Neural crest cell (in vitro differentiated cells): ENCODE measurements around the gene FGD4. TPM values are rescaled to one million over a fixed set of nuclear protein-coding genes. Genes with fewer than 3 reads are reported as not detected.
A peak's percentile ranks its signal among the peaks of the same experiment; 100 is the strongest.

Source experiments
- DNase-seq: peaks from one replicate; pipeline ENCODE4 v3.0.0; 2021; ENCODE audit warnings: low read depth, mixed read lengths, low spot score
- H3K27ac Mint-ChIP-seq: one replicate; pipeline ENCODE4 v1.8.0; 2021; ENCODE audit warnings: mild to moderate bottlenecking, mixed read lengths; ENCODE audit not compliant: unreplicated experiment
- H3K27me3 Mint-ChIP-seq: 2 replicates; pipeline ENCODE4 v1.8.0; 2021; ENCODE audit warnings: low read depth, mild to moderate bottlenecking, mixed read lengths
- H3K36me3 Mint-ChIP-seq: 2 replicates; pipeline ENCODE4 v1.8.0; 2021; ENCODE audit warnings: low read depth, mild to moderate bottlenecking, mixed read lengths
- H3K4me1 Mint-ChIP-seq: 2 replicates; pipeline ENCODE4 v1.8.0; 2021; ENCODE audit warnings: mixed read lengths
- H3K4me3 Mint-ChIP-seq: one replicate; pipeline ENCODE4 v1.8.0; 2021; ENCODE audit warnings: mild to moderate bottlenecking, mixed read lengths
- H3K9me3 Mint-ChIP-seq: 2 replicates; pipeline ENCODE4 v1.8.0; 2021; ENCODE audit warnings: mixed read lengths
- CTCF ChIP-seq: fragments of 200-600 bp; sonication (generic); conservative IDR thresholded peaks from 2 replicates; pipeline ENCODE4 v1.5.0; 2021; ENCODE audit warnings: antibody characterized with exemption, mild to moderate bottlenecking
- total RNA-seq: library from RNA; stranded (reverse); gene quantifications from 2 replicates; pipeline ENCODE4 v1.2.1, GENCODE V29; 2021

The FGD4 gene
- total RNA-seq, 1 donor from 2014 or later, result 35.8 TPM

- peak overlapping the region; percentile 9 for H3K27ac Mint-ChIP-seq
- peak overlapping the region; percentile 6 for H3K4me3 Mint-ChIP-seq
- H3K9me3 Mint-ChIP-seq, result no peaks in the 10 kb centered on the region
- H3K36me3 Mint-ChIP-seq, result peaks cover 20% of the 10 kb centered on the region
- no peak for DNase-seq
- H3K27me3 Mint-ChIP-seq, result no peaks in the 10 kb centered on the region
- H3K4me1 Mint-ChIP-seq, result peaks cover 63% of the 10 kb centered on the region
- no peak for TF ChIP-seq CTCF
These were observed 169.9 kb downstream of the FGD4 start for GRCh38 chr12:32569259-32569658.

- Mint-ChIP-seq H3K27ac (no peak overlapping the region), H3K27me3 (no peaks in the 10 kb centered on the region), H3K9me3 (peaks cover 8% of the 10 kb centered on the region), H3K4me1 (peaks cover 24% of the 10 kb centered on the region), H3K4me3 (no peak overlapping the region), H3K36me3 (peaks cover 28% of the 10 kb centered on the region)
- no peak for TF ChIP-seq CTCF
- no peak for DNase-seq
These were observed 175.2 kb downstream of the FGD4 start for GRCh38 chr12:32574585-32574984.

- no peak for TF ChIP-seq CTCF
- DNase-seq, result no peak
- no peaks in the 10 kb centered on the region for H3K27me3 Mint-ChIP-seq
- peaks cover 14% of the 10 kb centered on the region for H3K4me1 Mint-ChIP-seq
- peaks cover 8% of the 10 kb centered on the region for H3K9me3 Mint-ChIP-seq
- H3K27ac Mint-ChIP-seq, result no peak overlapping the region
- peak overlapping the region; percentile 11 for H3K4me3 Mint-ChIP-seq
- peaks cover 44% of the 10 kb centered on the region for H3K36me3 Mint-ChIP-seq
These were observed 178.0 kb downstream of the FGD4 start for GRCh38 chr12:32577328-32577727.

DNA sequence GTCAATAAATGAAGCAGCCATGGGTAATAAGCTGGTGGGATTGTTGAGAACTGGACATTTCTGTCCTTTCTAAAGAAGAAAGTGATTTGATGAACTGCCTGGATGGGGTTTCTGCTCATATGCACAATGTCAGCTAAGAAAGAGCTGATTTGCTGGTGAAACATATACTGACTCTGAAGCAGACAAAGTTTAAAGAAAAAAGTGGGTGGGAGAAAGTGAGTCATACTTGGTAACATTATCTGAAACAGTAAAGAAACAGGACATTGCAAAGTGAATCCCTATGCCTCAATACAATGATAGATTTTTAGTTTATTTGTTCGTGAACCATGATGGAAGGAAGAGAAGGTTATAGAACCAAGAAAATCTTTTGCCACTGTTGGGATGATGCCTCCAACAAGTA, 184.2 kb downstream of the FGD4 start:
- no peak overlapping the region for H3K27ac Mint-ChIP-seq
- peaks cover 2% of the 10 kb centered on the region for H3K9me3 Mint-ChIP-seq
- H3K4me1 Mint-ChIP-seq, result peaks cover 3% of the 10 kb centered on the region
- H3K27me3 Mint-ChIP-seq, result no peaks in the 10 kb centered on the region
- peaks cover 35% of the 10 kb centered on the region for H3K36me3 Mint-ChIP-seq
- DNase-seq, result no peak
- TF ChIP-seq CTCF, result no peak
- no peak overlapping the region for H3K4me3 Mint-ChIP-seq

DNA sequence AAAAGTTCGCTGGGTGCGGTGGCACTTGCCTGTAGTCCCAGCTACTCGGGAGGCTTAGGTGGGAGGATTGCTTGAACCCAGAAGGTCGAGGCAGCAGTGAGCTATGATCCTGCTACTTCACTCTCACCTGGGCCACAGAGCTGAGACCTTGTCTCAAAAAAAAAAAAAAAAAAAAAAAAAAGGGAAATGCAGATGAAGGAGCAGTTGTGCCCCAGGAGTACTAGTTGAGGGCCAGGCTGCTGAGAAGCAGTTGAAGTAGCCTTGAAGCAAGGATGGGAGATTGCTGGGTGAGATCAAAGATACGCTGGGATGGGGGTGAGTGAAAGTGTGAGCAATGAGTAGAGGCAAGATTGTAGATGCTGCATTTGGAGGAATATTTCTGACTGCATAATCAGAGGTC, 186.3 kb downstream of the FGD4 start:
- DNase-seq, result no peak
- no peak overlapping the region for H3K4me3 Mint-ChIP-seq
- peaks cover 2% of the 10 kb centered on the region for H3K9me3 Mint-ChIP-seq
- H3K27ac Mint-ChIP-seq, result no peak overlapping the region
- peaks cover 8% of the 10 kb centered on the region for H3K4me1 Mint-ChIP-seq
- TF ChIP-seq CTCF, result no peak
- no peaks in the 10 kb centered on the region for H3K27me3 Mint-ChIP-seq
- H3K36me3 Mint-ChIP-seq, result peaks cover 29% of the 10 kb centered on the region

DNA sequence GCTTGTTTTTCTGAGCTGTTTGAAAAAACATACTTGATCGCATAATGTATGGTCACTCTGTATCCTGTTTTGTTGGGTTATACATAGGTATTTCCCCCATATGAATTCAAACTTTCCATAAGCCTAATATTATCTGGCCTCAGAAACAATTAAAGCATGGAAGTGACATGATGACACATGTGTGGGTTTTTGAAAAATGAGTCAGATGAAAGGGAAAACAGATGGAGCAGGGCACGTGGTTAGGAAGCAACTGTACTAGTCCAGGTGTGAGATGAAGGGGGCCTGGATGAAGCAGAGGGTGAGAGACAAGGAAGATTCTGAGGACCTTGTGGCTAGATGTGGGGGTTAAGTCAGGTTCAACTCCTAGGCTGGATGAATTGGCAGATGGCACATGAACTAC, 187.0 kb downstream of the FGD4 start:
- no peak for TF ChIP-seq CTCF
- Mint-ChIP-seq H3K27ac (peak overlapping the region; percentile 81), H3K9me3 (peaks cover 2% of the 10 kb centered on the region), H3K4me3 (no peak overlapping the region), H3K4me1 (peaks cover 10% of the 10 kb centered on the region), H3K27me3 (no peaks in the 10 kb centered on the region), H3K36me3 (peaks cover 27% of the 10 kb centered on the region)
- no peak for DNase-seq
